Thyroid gland (tissue), 4 donors: ENCODE data around the gene MRPL2.

ENCODE experiments used
- POLR2A ChIP-seq, 2 donors: fragments of 450-650 bp; IDR thresholded peaks; one replicate each; pipeline ENCODE4 v1.6.1; 2017; ENCODE audit warnings: antibody characterized with exemption in 2 of 2, mild to moderate bottlenecking in 2 of 2, moderate library complexity in 1 of 2
- TF ChIP-seq, protein P1 (sequence below), 6 experiments: fragments of 200-600 bp in 3 of 6; fragments of 450-650 bp in 3 of 6; sonication (generic) in 3 of 6; IDR thresholded peaks; one replicate each; pipeline ENCODE4 v1.5.1; 2016 to 2019; ENCODE audit warnings: antibody characterized with exemption in 6 of 6, mild to moderate bottlenecking in 2 of 6, inconsistent platforms in 1 of 6, moderate library complexity in 1 of 6

- TF ChIP-seq, protein P1, sequence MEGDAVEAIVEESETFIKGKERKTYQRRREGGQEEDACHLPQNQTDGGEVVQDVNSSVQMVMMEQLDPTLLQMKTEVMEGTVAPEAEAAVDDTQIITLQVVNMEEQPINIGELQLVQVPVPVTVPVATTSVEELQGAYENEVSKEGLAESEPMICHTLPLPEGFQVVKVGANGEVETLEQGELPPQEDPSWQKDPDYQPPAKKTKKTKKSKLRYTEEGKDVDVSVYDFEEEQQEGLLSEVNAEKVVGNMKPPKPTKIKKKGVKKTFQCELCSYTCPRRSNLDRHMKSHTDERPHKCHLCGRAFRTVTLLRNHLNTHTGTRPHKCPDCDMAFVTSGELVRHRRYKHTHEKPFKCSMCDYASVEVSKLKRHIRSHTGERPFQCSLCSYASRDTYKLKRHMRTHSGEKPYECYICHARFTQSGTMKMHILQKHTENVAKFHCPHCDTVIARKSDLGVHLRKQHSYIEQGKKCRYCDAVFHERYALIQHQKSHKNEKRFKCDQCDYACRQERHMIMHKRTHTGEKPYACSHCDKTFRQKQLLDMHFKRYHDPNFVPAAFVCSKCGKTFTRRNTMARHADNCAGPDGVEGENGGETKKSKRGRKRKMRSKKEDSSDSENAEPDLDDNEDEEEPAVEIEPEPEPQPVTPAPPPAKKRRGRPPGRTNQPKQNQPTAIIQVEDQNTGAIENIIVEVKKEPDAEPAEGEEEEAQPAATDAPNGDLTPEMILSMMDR (IDR thresholded peaks at IDR 0.05) = no peak
- TF ChIP-seq POLR2A (IDR thresholded peaks at IDR 0.05) = no peak
These were observed 11.2 kb downstream of the MRPL2 start for GRCh38 chr6:43047998-43048397.
